Endothelial cell of umbilical vein (primary cell): ENCODE results near the gene PRDM12. TPM values are rescaled to one million over a fixed set of nuclear protein-coding genes. Genes with fewer than 3 reads are reported as not detected.

Source experiments
- BruUV-seq: library from RNA; stranded (reverse); fragments of 400-500 nt; replicated peaks from 2 replicates; lab custom pipeline; 2021; lab: Mats Ljungman, UMichigan
- CTCF ChIA-PET: fragments of 300-600, 350-600 bp; sonication (Branson Sonifier 250); formaldehyde crosslinking; loops from one replicate; lab custom pipeline; 2021; ENCODE audit warnings: antibody characterized with exemption, inconsistent platforms; lab: Charles Lee
- POLR2A ChIA-PET: fragments of 300-600, 350-600 bp; sonication (Branson Sonifier 250); formaldehyde crosslinking; loops from one replicate; lab custom pipeline; 2021; ENCODE audit warnings: antibody characterized with exemption, inconsistent platforms; lab: Charles Lee
- DNase-seq: peaks from one replicate; pipeline ENCODE4 v3.0.0-alpha.2; 2011; ENCODE audit warnings: low read depth, low spot score
- FAIRE-seq: peaks from 2 replicates; lab custom pipeline; 2011; peaks lifted over from hg19 to GRCh38; lab: Jason Lieb, UNC
- H2AFZ ChIP-seq: 2 replicates; pipeline ENCODE4 v1.6.0; 2012; ENCODE audit warnings: low read depth, low read length, control low read depth, inconsistent platforms
- H3K27ac ChIP-seq: 2 replicates; pipeline ENCODE4 v1.5.1; 2011; ENCODE audit warnings: low read depth, mild to moderate bottlenecking, control low read depth, low read length, moderate library complexity; ENCODE audit not compliant: insufficient read depth
- H3K27me3 ChIP-seq, 2 experiments: 2 replicates each; pipeline versions ENCODE4 v1.6.0 to v1.6.1; 2011; ENCODE audit warnings: low read length in 2 of 2, mixed read lengths in 1 of 2; ENCODE audit not compliant: control insufficient read depth in 2 of 2, insufficient read depth in 2 of 2
- H3K36me3 ChIP-seq, 2 experiments: 2 replicates in 1 of 2; 3 replicates in 1 of 2; pipeline ENCODE4 v1.5.1; 2011; ENCODE audit warnings: low read length in 2 of 2, mild to moderate bottlenecking in 1 of 2, moderate library complexity in 1 of 2; ENCODE audit not compliant: control insufficient read depth in 2 of 2, insufficient read depth in 2 of 2; ENCODE audit errors: extremely low read depth in 1 of 2
- H3K4me1 ChIP-seq: 3 replicates; pipeline ENCODE4 v1.5.1; 2011; ENCODE audit warnings: mild to moderate bottlenecking, low read length; ENCODE audit not compliant: control insufficient read depth, insufficient read depth; ENCODE audit errors: extremely low read depth
- H3K4me2 ChIP-seq: 2 replicates; pipeline ENCODE4 v1.6.1; 2011; ENCODE audit warnings: low read length, control low read depth, mixed read lengths; ENCODE audit not compliant: insufficient read depth
- H3K4me3 ChIP-seq, 3 experiments: fragments of 200-600 bp in 1 of 3; sonication (generic), shearing (Covaris generic) in 1 of 3; replicated peaks in 1 of 3; 2 replicates each; pipeline ENCODE4 v1.5.1; 2011 to 2016; ENCODE audit warnings: control low read depth in 3 of 3, low read length in 3 of 3, mild to moderate bottlenecking in 2 of 3, inconsistent platforms in 1 of 3, low read depth in 1 of 3, moderate library complexity in 1 of 3; ENCODE audit not compliant: insufficient read depth in 1 of 3
- H3K79me2 ChIP-seq: 2 replicates; pipeline ENCODE4 v1.6.0; 2012; ENCODE audit warnings: low read length, inconsistent platforms; ENCODE audit not compliant: control insufficient read depth, insufficient read depth
- H3K9ac ChIP-seq: replicated peaks from 2 replicates; pipeline ENCODE3; 2011; ENCODE audit warnings: low read length, control low read depth; ENCODE audit not compliant: insufficient read depth; ENCODE audit errors: extremely low read depth
- H3K9me1 ChIP-seq: replicated peaks from 3 replicates; pipeline ENCODE4 v1.6.0; 2011; ENCODE audit warnings: mild to moderate bottlenecking, low read length; ENCODE audit not compliant: control insufficient read depth, insufficient read depth; ENCODE audit errors: extremely low read depth
- H3K9me3 ChIP-seq: replicated peaks from 2 replicates; pipeline ENCODE4 v1.5.1; 2012; ENCODE audit warnings: low read length, inconsistent platforms; ENCODE audit not compliant: control insufficient read depth, insufficient read depth
- H4K20me1 ChIP-seq: replicated peaks from 2 replicates; pipeline ENCODE3; 2011; ENCODE audit warnings: mild to moderate bottlenecking, low read length; ENCODE audit not compliant: control insufficient read depth, insufficient read depth; ENCODE audit errors: extremely low read depth
- CTCF ChIP-seq, 2 donors: IDR thresholded peaks; 1 replicate in 1 of 2; 2 replicates in 1 of 2; pipeline ENCODE4 v1.5.1; 2011; ENCODE audit warnings: low read length in 2 of 2, mild to moderate bottlenecking in 2 of 2, moderate library complexity in 2 of 2, control low read depth in 1 of 2, inconsistent platforms in 1 of 2, low read depth in 1 of 2; ENCODE audit not compliant: insufficient read depth in 1 of 2; ENCODE audit errors: extremely low read depth in 1 of 2
- EZH2 ChIP-seq: IDR thresholded peaks from 2 replicates; pipeline ENCODE4 v1.6.1; 2012; ENCODE audit warnings: borderline replicate concordance, low read depth, mild to moderate bottlenecking, moderate library complexity, low read length, inconsistent platforms; ENCODE audit not compliant: severe bottlenecking
- FOS ChIP-seq: IDR thresholded peaks from 2 replicates; pipeline ENCODE4 v1.6.1; 2011; ENCODE audit warnings: mild to moderate bottlenecking, low read length, moderate library complexity, borderline replicate concordance; ENCODE audit not compliant: insufficient read depth
- GATA2 ChIP-seq: IDR thresholded peaks from 2 replicates; pipeline ENCODE4 v1.7.0; 2011; ENCODE audit warnings: low read depth, mild to moderate bottlenecking, moderate library complexity, mixed read lengths, low read length; ENCODE audit not compliant: insufficient read length, insufficient read depth
- JUN ChIP-seq: IDR thresholded peaks from 2 replicates; pipeline ENCODE4 v1.6.1; 2011; ENCODE audit warnings: borderline replicate concordance, low read depth; ENCODE audit not compliant: insufficient read length, insufficient read depth
- MAX ChIP-seq: IDR thresholded peaks from 2 replicates; pipeline ENCODE4 v1.6.1; 2011; ENCODE audit not compliant: insufficient read depth, insufficient read length
- MYC ChIP-seq: IDR thresholded peaks from one replicate; pipeline ENCODE4 v1.6.1; 2011; ENCODE audit warnings: mild to moderate bottlenecking, low read depth, low read length
- POLR2A ChIP-seq: IDR thresholded peaks from 2 replicates; pipeline ENCODE4 v1.6.1; 2012; ENCODE audit warnings: low read depth, mild to moderate bottlenecking, control low read depth, low read length
- POLR2AphosphoS5 ChIP-seq: IDR thresholded peaks from 2 replicates; pipeline ENCODE4 v1.6.1; 2012; ENCODE audit warnings: low read depth, mild to moderate bottlenecking, control low read depth, low read length, moderate library complexity; ENCODE audit not compliant: insufficient read depth
- dilution Hi-C: fragments of 300-500 bp; cut with MboI; formaldehyde crosslinking; loops from one replicate; pipeline ENCODE4 v1.15.0; 2019; ENCODE audit warnings: low sequenced_read_pairs; ENCODE audit not compliant: extremely low pct_ligation_motif_present
- intact Hi-C: fragments of 100-400 bp; cut with micrococcal nuclease; formaldehyde crosslinking; loops from one replicate; pipeline ENCODE4 v1.10.0; 2022
- polyA plus RNA-seq, 4 experiments: library from polyadenylated mRNA; depleted of rRNA in 3 of 4; stranded (reverse) in 3 of 4; unstranded in 1 of 4; fragments of >200 nt; gene quantifications; 2 replicates each; pipeline versions ENCODE4 v1.2.1 to v1.2.3, GENCODE V29; 2011 to 2012; ENCODE audit warnings: missing spikeins in 1 of 4
- total RNA-seq: library from RNA; stranded (reverse); gene quantifications from 2 replicates; pipeline ENCODE4 v1.2.3, GENCODE V29; 2021

The PRDM12 gene
- total and polyA plus RNA-seq, 2 donors (not counting 3 experiments of a cell fraction or from before 2014, with no cell fraction given), result not detected

- dilution Hi-C loops, result no loop called here
- FAIRE-seq, result no peak
Measured at GRCh38 chr9:130669965-130670364, 5.6 kb downstream of the PRDM12 start.

More at GRCh38 chr9:130669965-130670364, 5.6 kb downstream of the PRDM12 start:
- Histone ChIP-seq H3K4me2 (no peak overlapping the region), H3K9ac (no peak overlapping the region), H4K20me1 (no peaks in the 10 kb centered on the region), H3K4me1 (no peaks in the 10 kb centered on the region), H3K4me3 (no peak overlapping the region), H3K9me3 (no peaks in the 10 kb centered on the region), H3K79me2 (no peaks in the 10 kb centered on the region), H3K36me3 (no peaks in the 10 kb centered on the region), H3K27ac (no peak overlapping the region), H3K9me1 (no peaks in the 10 kb centered on the region), H3K27me3 (peaks cover 34 to 37% of the 10 kb centered on the region in 2 experiments), H2AFZ (no peak overlapping the region)
- no TSS peak for BruUV-seq
- ChIA-PET POLR2A (no interaction called here), CTCF (interaction anchor here (0.6 to 1.2 kb wide), 2 partner anchors 12 to 14 kb away, joined by 3 read pairs; no protein-coding TSS in a partner anchor)
- intact Hi-C loops, result no loop called here
- DNase-seq, result no peak
- TF ChIP-seq EZH2 (no peak), MAX (no peak), MYC (no peak), POLR2A (no peak), FOS (no peak), CTCF (IDR thresholded peaks at IDR 0.05; ENCODE audit: extremely low read depth in 1 of 2, insufficient read depth in 1 of 2, low read depth in 1 of 2, low read length in 2 of 2) (no peak), GATA2 (no peak), JUN (no peak), POLR2AphosphoS5 (no peak)
